HUES64 (cell line): ENCODE results near the gene NAT8L.

ENCODE experiments used
- H3K27ac ChIP-seq: 2 replicates; pipeline ENCODE4 v1.7.0; 2013; ENCODE audit warnings: low read depth, low read length, inconsistent platforms
- H3K27me3 ChIP-seq: 2 replicates; pipeline ENCODE4 v1.6.1; 2013; ENCODE audit warnings: mild to moderate bottlenecking, low read length; ENCODE audit not compliant: insufficient read depth
- H3K36me3 ChIP-seq: 2 replicates; pipeline ENCODE4 v1.6.1; 2013; ENCODE audit warnings: mild to moderate bottlenecking, low read length; ENCODE audit not compliant: insufficient read depth
- H3K4me1 ChIP-seq: 2 replicates; pipeline ENCODE4 v1.6.1; 2013; ENCODE audit warnings: mild to moderate bottlenecking, low read length, moderate library complexity; ENCODE audit not compliant: insufficient read depth
- H3K4me3 ChIP-seq: 2 replicates; pipeline ENCODE4 v1.5.1; 2013; ENCODE audit warnings: mild to moderate bottlenecking, low read length, moderate library complexity
- H3K9ac ChIP-seq: 2 replicates; pipeline ENCODE4 v1.6.1; 2013; ENCODE audit warnings: mild to moderate bottlenecking, low read depth, low read length
- H3K9me3 ChIP-seq: 2 replicates; pipeline ENCODE4 v1.6.1; 2013; ENCODE audit warnings: low read depth, low read length; ENCODE audit not compliant: insufficient read depth
- WGBS: fragments of 150-250, 120-280 bp; methylation state at CpG from one replicate; pipeline ENCODE4 v1.1.7; 2013; ENCODE audit warnings: missing lambda C conversion rate; 5-methylcytosine and 5-hydroxymethylcytosine counted together

NAT8L gene

DNA sequence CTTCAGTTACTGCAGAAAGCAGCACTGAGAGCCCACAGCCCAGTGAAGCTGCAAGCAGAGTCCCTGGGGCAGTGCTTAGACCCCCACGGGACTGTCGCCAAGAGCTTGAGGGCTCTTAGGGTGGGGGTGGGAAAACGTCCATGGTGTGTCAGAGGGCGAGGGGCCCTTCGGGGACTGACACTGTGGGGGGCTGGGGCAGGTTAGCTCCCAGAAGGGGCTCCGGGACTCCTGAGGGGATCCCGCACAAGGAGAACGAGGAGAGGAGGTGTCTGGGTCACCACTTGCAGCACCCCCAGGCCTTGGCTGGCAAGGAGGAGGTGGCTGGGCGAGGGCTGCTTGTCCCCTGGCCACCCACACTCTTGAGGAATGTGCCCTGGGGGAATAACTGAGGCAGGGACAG, 20.8 kb downstream of the NAT8L start:
- H3K27me3 ChIP-seq, result no peaks in the 10 kb centered on the region
- H3K9me3 ChIP-seq, result no peaks in the 10 kb centered on the region
- H3K36me3 ChIP-seq, result no peaks in the 10 kb centered on the region
- 89% methylated on average over 9 of the region's 9 CpGs for WGBS
- no peak overlapping the region for H3K9ac ChIP-seq
- H3K4me1 ChIP-seq, result no peaks in the 10 kb centered on the region
- H3K4me3 ChIP-seq, result no peak overlapping the region
- no peak overlapping the region for H3K27ac ChIP-seq

DNA sequence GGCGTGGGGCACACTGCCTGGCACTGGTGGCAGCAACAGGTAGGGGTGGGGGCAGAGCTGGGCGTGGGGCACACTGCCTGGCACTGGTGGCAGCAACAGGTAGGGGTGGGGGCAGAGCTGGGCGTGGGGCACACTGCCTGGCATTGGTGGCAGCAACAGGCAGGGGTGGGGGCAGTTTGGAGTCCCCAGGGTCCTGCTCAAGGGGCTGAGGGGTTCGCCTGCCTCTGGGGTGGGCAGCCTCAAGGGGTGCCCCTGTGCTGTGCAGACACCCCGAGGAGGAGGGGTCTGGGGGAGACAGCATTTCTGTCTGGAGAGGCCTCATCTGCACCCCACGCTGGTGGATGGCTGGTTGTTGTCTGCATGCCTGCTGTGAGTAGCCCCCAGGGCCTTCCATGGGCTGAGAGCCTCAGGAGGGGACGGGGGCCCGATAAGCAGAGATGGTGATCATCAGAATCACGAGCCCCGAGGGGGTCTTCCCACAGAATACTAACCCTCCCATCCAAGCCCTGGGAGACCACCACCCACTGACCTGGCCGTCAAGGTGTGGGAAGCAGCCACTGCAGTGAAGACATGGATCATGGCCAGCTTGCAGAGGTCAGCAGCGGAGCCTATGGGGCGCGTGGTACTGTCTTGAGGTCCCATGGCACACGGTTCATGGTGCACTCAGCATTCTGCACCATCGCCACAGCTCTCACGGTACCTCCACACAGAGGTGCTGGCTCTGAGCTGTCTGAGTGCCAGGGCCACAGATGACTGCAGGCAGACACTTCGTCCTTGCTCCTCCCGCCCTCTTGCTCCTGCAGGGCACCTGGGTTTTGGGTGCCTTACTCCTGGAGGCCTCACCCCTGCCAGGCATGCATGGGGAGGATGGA, 21.5 kb downstream of the NAT8L start:
- Histone ChIP-seq H3K4me1 (no peaks in the 10 kb centered on the region), H3K9ac (no peak overlapping the region), H3K27ac (no peak overlapping the region), H3K9me3 (no peaks in the 10 kb centered on the region), H3K4me3 (no peak overlapping the region), H3K36me3 (no peaks in the 10 kb centered on the region), H3K27me3 (no peaks in the 10 kb centered on the region)
- 94% methylated on average over 19 of the region's 19 CpGs for WGBS

DNA sequence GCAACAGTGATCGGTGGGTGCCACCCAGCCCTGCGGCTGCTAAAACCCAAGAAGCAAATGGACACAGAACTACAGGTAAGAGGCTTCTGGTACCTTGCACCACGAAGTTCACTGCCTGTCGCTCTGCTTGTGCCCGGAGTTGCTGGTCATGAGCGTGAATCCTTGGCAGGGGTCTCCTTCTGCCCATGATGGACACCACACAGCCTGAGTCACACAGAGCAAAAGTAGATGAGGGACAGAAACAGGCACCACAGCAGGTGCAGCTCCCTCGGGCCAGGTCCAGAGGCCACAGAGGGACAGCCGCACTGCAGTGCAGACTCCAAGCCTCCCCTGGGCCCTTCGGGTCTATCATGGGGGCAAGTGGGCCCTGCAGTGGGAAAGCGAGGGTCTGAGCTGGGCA, 22.4 kb downstream of the NAT8L start:
- WGBS, result 94% methylated on average over 10 of the region's 10 CpGs
- Histone ChIP-seq H3K36me3 (no peaks in the 10 kb centered on the region), H3K9me3 (no peaks in the 10 kb centered on the region), H3K4me1 (no peaks in the 10 kb centered on the region), H3K27me3 (no peaks in the 10 kb centered on the region), H3K4me3 (no peak overlapping the region), H3K9ac (no peak overlapping the region; the same call in 1 of the 2 replicates), H3K27ac (no peak overlapping the region)

DNA sequence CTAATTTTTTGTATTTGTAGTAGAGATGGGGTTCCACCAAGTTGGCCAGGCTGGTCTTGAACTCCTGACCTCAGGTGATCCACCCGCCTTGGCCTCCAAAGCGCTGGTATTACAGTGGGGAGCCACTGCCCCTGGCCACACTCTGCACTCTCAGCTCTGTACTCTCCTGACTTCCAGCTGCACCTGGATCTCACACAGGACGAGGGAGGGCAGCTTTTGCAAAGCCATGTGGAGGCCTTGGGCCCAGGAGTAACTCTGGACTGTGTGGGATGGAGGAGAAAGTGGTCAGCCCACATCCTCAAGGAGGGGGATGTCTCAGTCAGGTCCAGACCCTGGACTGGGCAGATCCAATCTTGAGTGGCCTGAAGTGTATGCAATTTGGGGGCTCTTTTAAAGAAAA, 23.0 kb downstream of the NAT8L start:
- WGBS, result 82% methylated on average over 3 of the region's 3 CpGs
- Histone ChIP-seq H3K27ac (no peak overlapping the region), H3K27me3 (no peaks in the 10 kb centered on the region), H3K4me3 (no peak overlapping the region), H3K36me3 (no peaks in the 10 kb centered on the region), H3K9me3 (no peaks in the 10 kb centered on the region), H3K4me1 (no peaks in the 10 kb centered on the region), H3K9ac (no peak overlapping the region)

DNA sequence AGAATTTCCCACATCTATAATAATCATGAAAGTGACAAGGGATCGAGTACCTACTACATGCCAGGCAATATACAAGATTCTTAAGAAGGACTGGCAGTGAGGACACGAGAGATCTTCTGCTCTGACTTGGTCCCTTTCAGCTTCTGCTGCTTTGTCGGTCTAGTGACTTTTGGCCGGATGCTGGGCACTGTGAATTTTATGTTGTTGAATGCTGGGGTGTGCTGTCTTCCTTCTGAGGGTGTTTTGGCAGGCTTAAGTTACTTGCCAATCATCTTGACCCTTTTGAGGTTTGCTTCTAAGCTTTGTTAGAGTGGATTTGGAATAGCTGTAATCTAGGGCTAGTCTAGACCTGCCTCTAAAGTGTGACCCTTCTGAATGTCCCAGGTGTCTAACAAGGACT, 23.5 kb downstream of the NAT8L start:
- no peaks in the 10 kb centered on the region for H3K36me3 ChIP-seq
- H3K4me1 ChIP-seq, result no peaks in the 10 kb centered on the region
- no peaks in the 10 kb centered on the region for H3K27me3 ChIP-seq
- no peak overlapping the region for H3K9ac ChIP-seq
- H3K9me3 ChIP-seq, result no peaks in the 10 kb centered on the region
- no peak overlapping the region for H3K27ac ChIP-seq
- WGBS, result 93% methylated on average over 4 of the region's 4 CpGs
- no peak overlapping the region for H3K4me3 ChIP-seq

DNA sequence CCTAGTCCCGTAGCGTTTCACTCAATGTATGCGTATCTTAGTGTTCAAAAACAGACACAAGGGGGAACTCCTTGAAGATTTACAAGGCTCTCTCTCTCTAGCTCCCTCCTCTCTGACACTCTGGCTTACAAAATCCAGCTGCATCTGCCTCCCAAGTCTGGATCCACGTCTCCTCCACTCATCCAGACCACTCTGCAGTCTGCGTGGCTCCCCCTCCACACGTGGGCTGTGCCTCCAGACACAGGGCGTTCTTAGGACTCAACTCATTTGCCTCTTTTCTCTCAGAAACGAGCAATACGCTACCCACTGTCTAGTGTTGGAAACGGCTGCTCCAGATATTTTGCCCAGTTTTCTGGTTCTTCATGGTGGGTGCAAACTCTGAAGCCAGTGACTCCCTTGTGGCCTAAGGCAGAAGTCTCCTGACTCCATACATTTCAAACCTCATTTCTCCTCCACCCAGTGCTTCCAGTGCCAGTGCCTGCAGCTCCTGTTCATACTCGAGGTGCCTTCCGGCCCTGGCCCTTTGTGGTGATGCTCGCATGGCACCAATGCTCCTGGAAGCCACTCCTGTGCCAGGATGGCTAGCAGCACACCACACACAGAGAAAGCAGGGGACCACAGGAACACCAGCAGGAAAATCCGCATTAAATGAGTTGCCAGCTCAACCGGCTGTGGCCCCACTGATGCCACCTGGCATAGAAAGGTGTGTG, 24.1 kb downstream of the NAT8L start:
- no peaks in the 10 kb centered on the region for H3K9me3 ChIP-seq
- H3K36me3 ChIP-seq, result no peaks in the 10 kb centered on the region
- H3K9ac ChIP-seq, result no peak overlapping the region
- no peaks in the 10 kb centered on the region for H3K27me3 ChIP-seq
- no peaks in the 10 kb centered on the region for H3K4me1 ChIP-seq
- WGBS, result 89% methylated on average over 15 of the region's 15 CpGs
- no peak overlapping the region for H3K4me3 ChIP-seq
- H3K27ac ChIP-seq, result no peak overlapping the region

DNA sequence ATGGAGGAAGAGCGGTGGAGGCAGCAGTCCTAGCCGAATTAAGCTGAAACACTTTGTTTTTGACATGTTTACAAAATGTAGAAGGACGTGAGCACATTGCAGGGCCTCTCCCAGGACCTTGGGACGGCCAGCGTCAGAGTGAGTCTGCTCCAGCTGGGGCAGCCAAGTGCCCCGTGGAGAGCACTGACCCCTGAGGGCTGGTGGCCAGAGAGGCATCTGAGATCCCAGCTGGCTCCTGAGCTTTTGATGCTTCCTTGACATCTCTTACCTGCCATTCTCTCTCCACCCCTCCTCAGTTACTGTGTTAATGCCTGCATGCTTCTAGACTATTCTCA, 24.7 kb downstream of the NAT8L start:
- Histone ChIP-seq H3K4me1 (no peaks in the 10 kb centered on the region), H3K36me3 (no peaks in the 10 kb centered on the region), H3K27ac (no peak overlapping the region), H3K27me3 (no peaks in the 10 kb centered on the region), H3K9me3 (no peaks in the 10 kb centered on the region), H3K4me3 (no peak overlapping the region), H3K9ac (no peak overlapping the region)
- 85% methylated on average over 6 of the region's 6 CpGs for WGBS

DNA sequence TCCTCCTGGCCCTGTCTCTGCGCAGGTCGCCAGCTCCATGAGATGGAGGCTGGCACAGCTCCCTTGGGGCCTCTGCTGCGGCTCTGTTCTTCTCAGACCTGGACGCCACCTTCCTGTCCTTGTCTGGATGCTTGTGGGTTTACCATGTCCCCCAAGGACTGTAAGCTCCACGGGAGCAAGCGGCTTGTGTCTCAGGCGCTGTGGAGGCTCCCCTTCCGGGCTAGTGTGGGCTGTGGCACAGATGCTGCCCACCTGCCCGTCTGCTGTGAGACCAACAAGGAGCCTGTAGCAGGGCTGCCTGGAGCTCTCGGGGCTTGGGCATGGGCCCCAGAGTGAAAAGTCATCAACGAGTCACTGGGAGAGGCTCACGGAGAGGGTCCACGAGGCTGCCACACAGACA, 25.2 kb downstream of the NAT8L start:
- WGBS, result 90% methylated on average over 13 of the region's 13 CpGs
- Histone ChIP-seq H3K36me3 (no peaks in the 10 kb centered on the region), H3K9me3 (no peaks in the 10 kb centered on the region), H3K4me1 (no peaks in the 10 kb centered on the region), H3K4me3 (no peak overlapping the region), H3K27ac (no peak overlapping the region), H3K9ac (no peak overlapping the region), H3K27me3 (no peaks in the 10 kb centered on the region)

DNA sequence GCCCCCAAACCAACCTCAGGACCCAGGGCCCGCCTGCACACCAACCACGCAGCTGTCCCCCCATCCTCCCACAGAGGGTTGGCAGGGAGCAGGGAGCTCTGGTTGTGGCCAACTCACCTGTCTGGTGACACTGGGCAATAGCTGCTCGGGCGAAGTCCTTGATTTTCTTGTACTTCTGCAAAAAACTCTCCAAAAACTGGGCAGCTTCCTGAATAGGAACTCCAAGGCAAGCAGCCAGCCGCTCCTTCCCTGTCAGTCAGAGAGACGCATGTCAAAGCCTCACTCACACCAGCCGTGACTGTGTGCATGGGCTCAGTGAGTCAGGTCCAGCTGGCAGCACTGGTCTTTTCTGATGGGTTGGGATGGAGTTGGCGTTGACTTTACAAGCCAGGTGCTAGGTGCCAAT, 26.4 kb downstream of the NAT8L start:
- no peak overlapping the region for H3K4me3 ChIP-seq
- no peak overlapping the region for H3K27ac ChIP-seq
- H3K36me3 ChIP-seq, result no peaks in the 10 kb centered on the region
- H3K9ac ChIP-seq, result no peak overlapping the region
- peaks cover 9% of the 10 kb centered on the region; the same call in 1 of the 2 replicates for H3K27me3 ChIP-seq
- 91% methylated on average over 8 of the region's 8 CpGs for WGBS
- H3K9me3 ChIP-seq, result no peaks in the 10 kb centered on the region
- no peaks in the 10 kb centered on the region for H3K4me1 ChIP-seq

DNA sequence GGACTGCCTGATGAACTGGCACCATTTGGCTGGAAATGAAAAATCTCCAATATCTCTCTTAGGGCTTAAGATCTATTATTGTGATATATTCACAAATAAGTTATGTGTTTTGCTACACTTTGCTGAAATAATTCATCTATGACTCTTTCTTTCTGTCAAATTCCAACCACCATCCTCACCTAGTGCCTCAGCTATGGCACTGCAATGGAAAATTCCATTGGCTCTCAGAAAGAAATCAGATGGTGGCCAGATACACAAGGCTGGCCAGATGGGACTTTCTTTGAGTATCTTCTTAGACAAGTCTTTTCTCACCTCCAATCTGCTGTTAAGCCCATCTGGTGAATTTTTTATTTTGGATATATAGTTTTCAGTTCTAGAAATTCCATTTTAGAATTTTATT, 28.0 kb downstream of the NAT8L start:
- Histone ChIP-seq H3K27me3 (peaks cover 13% of the 10 kb centered on the region; the same call in 1 of the 2 replicates), H3K9ac (no peak overlapping the region), H3K4me1 (no peaks in the 10 kb centered on the region), H3K36me3 (no peaks in the 10 kb centered on the region), H3K27ac (no peak overlapping the region), H3K9me3 (no peaks in the 10 kb centered on the region), H3K4me3 (no peak overlapping the region)

DNA sequence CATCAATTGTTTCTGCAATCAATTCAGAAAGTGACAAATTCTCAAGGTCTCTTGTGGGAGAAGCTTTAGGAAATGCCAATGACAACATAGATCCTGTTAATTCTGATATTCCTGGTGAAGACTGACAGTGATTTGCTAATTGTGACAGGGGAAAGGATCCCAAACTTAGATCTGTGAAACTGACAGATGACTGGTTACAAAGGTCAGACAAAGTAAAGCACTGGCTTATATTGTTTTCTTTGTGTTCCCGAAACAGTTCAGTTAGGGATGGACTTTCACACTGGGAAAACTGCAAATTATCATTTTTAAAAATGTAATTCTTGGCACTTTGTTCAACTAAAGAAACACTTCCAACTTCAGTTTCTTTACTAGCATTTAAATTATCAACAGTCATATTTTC, 30.1 kb downstream of the NAT8L start:
- no peak overlapping the region for H3K9ac ChIP-seq
- H3K36me3 ChIP-seq, result no peaks in the 10 kb centered on the region
- peaks cover 13% of the 10 kb centered on the region; the same call in 1 of the 2 replicates for H3K27me3 ChIP-seq
- H3K9me3 ChIP-seq, result no peaks in the 10 kb centered on the region
- no peak overlapping the region for H3K4me3 ChIP-seq
- WGBS, result 76% methylated on average over 1 of the region's 1 CpG
- H3K27ac ChIP-seq, result no peak overlapping the region
- no peaks in the 10 kb centered on the region for H3K4me1 ChIP-seq
